RWPE1 (cell line): ENCODE results near the gene COX19.

Experiments used
- CTCF ChIA-PET: fragments of 350-600 bp; sonication (Branson Sonifier 250); formaldehyde crosslinking; extraction: SDS; loops from one replicate; lab custom pipeline; 2021; lab: Yijun Ruan, JAX
- POLR2A ChIA-PET: fragments of 400-600 bp; formaldehyde crosslinking; extraction: SDS; loops from one replicate; lab custom pipeline; 2020; ENCODE audit warnings: antibody characterized with exemption; ENCODE audit not compliant: low non-redundant PET; lab: Yijun Ruan, JAX
- DNase-seq: peaks from one replicate; pipeline ENCODE4 v3.0.0; 2012; ENCODE audit warnings: low spot score
- H3K27ac ChIP-seq: fragments of 450-650 bp; 2 replicates; pipeline ENCODE4 v1.5.1; 2017
- TF ChIP-seq, protein P1 (sequence below): fragments of 450-650 bp; conservative IDR thresholded peaks from 2 replicates; pipeline ENCODE4 v1.5.1; 2017; ENCODE audit warnings: low read depth, mild to moderate bottlenecking

Gene COX19

DNA sequence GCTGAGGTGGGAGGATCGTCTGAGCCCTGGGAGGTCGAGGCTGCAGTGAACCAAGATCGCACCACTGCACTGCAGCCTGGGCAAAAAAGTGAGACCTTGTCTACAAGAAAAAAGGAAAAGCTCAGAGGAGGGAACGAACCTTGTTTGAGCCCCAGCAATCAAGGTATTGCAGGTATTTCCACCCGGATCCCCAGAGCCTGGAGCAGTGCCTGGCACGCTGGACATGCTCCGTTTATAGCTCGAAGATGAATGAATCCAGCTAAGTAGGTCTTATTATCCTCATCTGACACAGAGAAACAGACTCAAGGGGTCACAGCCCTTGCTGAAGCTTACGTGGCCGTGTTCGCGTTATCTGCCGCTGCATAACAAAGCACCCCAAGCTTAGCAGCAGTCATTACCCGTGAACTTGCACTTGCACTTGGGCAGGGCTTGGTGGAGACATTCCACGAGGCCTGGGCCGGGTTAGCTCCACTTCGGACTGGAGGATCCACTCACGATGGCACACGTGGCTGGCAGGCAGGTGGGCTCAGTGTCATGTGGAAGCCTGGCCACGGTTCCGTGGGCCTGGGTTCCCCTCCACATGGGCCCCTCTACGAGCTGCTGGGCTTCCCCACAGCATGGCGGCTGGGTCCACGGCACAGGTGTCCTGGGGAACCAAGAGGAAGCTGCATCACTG is 3.2 kb upstream of the COX19 start:
- ChIA-PET POLR2A (no interaction called here), CTCF (interaction anchor here (1.6 kb wide), 1 partner anchor 14 kb away, joined by 10 read pairs; no protein-coding TSS in a partner anchor)
- TF ChIP-seq, protein P1, sequence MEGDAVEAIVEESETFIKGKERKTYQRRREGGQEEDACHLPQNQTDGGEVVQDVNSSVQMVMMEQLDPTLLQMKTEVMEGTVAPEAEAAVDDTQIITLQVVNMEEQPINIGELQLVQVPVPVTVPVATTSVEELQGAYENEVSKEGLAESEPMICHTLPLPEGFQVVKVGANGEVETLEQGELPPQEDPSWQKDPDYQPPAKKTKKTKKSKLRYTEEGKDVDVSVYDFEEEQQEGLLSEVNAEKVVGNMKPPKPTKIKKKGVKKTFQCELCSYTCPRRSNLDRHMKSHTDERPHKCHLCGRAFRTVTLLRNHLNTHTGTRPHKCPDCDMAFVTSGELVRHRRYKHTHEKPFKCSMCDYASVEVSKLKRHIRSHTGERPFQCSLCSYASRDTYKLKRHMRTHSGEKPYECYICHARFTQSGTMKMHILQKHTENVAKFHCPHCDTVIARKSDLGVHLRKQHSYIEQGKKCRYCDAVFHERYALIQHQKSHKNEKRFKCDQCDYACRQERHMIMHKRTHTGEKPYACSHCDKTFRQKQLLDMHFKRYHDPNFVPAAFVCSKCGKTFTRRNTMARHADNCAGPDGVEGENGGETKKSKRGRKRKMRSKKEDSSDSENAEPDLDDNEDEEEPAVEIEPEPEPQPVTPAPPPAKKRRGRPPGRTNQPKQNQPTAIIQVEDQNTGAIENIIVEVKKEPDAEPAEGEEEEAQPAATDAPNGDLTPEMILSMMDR: no peak
- H3K27ac ChIP-seq: no peak overlapping the region
- DNase-seq: no peak

DNA sequence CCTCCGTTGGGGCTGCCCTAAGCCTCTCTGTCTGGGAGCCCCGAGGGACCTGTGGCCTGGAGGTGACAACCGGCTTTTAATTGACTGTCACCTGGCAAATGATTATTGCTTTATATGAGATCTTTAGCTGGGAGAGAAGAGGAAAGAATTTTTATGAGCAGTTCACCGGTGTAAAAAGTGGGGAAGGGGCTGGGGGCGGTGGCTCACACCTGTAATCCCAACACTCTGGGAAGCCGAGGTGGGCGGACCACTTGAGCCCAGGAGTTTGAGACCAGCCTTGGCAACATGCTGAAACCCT is 2.6 kb upstream of the COX19 start:
- POLR2A ChIA-PET: no interaction called here
- DNase-seq: no peak
- no peak overlapping the region for H3K27ac ChIP-seq
- CTCF ChIA-PET: interaction anchor here (1.6 kb wide), 1 partner anchor 15 kb away, joined by 10 read pairs; no protein-coding TSS in a partner anchor
- TF ChIP-seq, protein P1: no peak

DNA sequence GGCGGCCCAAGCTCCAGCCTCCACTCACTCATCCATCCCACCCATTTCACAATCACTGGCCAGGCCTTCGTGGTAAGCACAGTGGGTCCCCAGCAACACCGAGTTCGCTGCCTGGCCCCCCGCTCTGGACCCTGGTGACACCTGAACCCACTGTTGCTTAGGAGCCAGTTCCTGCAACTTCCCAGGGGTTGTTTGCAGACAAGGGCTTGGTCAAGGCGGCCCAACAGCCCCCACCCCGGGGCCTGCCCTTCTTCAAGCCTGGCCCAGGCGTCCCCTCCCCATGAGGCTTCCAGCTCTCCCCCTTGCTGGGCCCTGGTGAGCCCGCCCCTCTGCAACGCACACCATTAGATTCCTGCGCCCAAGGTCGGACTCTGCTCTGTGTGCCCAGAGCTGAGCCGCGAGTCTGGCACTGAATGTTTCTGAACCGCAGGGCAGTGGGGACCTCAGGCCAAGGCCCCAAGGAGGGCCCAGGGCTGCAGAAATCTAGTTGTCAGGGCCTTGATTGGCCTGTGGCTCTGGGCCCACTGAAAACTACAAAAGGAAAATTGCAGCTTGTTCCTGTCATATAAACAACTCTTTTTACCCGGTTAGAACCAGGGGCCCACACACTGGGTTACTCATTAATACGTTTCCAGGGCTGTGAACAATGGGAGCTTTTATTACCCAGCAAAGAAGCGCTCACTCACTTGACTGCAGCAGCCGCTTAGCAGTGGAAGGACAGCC is 2.1 kb upstream of the COX19 start:
- ChIA-PET POLR2A (no interaction called here), CTCF (interaction anchor here (0.6 to 1.6 kb wide), 2 partner anchors 15 to 216 kb away, joined by 3 to 10 read pairs; no protein-coding TSS in a partner anchor)
- TF ChIP-seq, protein P1: no peak
- no peak for DNase-seq
- no peak overlapping the region for H3K27ac ChIP-seq

DNA sequence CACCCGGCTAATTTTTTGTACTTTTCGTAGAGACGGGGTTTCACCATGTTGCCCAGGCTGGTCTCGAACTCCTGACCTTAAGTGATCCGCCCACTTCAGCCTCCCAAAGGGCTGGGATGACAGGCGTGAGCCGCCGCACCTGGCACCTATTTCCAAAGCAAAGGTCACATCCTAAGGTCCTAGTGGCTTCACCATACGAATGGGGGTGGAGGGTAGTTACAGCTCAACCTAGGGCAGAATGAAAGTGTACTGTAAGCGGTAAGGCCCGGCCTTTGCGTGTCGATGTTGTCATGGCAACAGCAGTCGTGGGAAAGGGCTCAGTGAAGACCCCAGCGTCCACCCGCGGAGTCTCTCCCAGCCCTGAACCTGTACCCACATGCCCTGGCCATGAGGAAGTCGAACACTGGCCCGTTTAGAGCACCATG is 1.6 kb upstream of the COX19 start:
- CTCF ChIA-PET: interaction anchor here (0.6 kb wide), 1 partner anchor 216 kb away, joined by 3 read pairs; no protein-coding TSS in a partner anchor

DNA sequence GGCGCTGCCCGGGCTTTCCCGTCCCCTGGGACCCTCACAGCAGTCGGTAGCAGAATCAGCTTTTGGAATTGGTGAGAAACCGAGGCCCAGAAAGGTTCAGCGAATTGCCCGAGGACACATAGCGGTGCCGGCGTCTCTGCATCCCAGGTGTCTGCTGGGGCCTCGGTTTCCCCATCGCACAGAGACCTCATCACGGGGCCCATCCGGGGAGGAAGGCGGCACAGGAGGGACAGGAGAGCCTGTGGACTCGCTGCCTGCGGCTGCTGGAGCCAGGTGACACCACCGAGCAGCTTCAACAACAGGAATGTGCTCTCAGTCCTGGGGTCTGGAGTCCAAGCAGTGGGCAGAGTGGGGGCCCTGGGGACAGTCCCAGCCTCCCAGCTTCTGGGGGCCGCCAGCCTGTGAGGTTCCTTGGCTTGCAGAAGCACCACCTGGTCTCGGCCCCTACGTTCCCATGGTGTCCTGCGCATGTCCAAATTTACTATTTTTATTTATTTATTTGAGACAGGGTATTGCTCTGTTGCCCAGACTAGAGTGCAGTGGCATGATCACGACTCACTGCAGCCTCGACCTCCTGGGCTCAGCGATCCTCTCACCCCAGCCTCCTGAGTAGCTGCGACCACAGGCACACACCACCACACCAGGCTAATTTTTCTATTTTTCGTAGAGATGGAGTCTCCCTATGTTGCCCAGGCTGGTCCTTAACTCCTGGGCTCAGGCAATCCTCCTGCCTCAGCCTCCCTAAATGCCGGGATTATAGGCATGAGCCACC is 539 bp upstream of the COX19 start:
- ChIA-PET CTCF (interaction anchor here (0.8 to 2.1 kb wide), 3 partner anchors 11 to 90 kb away, joined by 4 to 9 read pairs (median 5); no protein-coding TSS in a partner anchor), POLR2A (interaction anchor here (0.5 kb wide), 1 partner anchor 241 kb away, joined by 3 read pairs; no protein-coding TSS in a partner anchor)
- TF ChIP-seq, protein P1: no peak
- DNase-seq: no peak
- H3K27ac ChIP-seq: peak overlapping the region; percentile 86

More for the DNA sequence above, 1.6 kb upstream of the COX19 start:
- TF ChIP-seq, protein P1: no peak
- POLR2A ChIA-PET: no interaction called here
- H3K27ac ChIP-seq: no peak overlapping the region
- DNase-seq: no peak

DNA sequence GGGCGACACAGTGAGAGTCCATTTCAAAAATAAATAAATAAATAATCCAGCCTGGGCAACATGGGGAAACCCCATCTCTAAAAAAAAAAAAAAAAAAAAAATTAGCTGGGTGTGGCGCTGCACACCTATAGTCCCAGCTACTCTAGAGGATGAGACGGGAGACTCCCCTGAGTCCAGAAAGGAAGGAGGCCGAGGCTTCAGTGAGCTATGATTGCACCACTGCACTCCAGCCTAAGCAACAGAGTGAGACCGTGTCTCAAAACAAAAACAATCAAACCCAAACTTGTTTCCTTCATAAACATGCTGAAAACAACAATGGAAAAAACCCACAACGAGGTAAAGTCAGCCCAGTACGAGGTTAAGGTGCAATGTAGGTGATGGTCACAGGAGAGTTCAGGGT is 1.2 kb downstream of the COX19 start:
- ChIA-PET CTCF (interaction anchor here (0.6 kb wide), 1 partner anchor 80 kb away, joined by 3 read pairs; no protein-coding TSS in a partner anchor), POLR2A (interaction anchor here (0.7 kb wide), 1 partner anchor 60 kb away, joined by 3 read pairs; no protein-coding TSS in a partner anchor)
- TF ChIP-seq, protein P1: no peak
- no peak overlapping the region; the same call in 1 of the 2 replicates for H3K27ac ChIP-seq
- no peak for DNase-seq
